PC-9 (cell line): Measurements from ENCODE around the gene MYO18A. TPM values are rescaled to one million over a fixed set of nuclear protein-coding genes. Genes with fewer than 3 reads are reported as not detected.

ENCODE experiments used
- BruUV-seq: library from RNA; stranded (reverse); fragments of 400-500 nt; replicated peaks from 2 replicates; lab custom pipeline; 2021; lab: Mats Ljungman, UMichigan
- CTCF ChIA-PET: fragments of 300-600 bp; sonication (Branson Sonifier 250); formaldehyde crosslinking; loops from one replicate; lab custom pipeline; 2022; ENCODE audit warnings: antibody characterized with exemption; lab: Charles Lee
- POLR2A ChIA-PET: fragments of 300-600 bp; sonication (Branson Sonifier 250); formaldehyde crosslinking; loops from one replicate; lab custom pipeline; 2022; ENCODE audit warnings: antibody characterized with exemption; ENCODE audit not compliant: unreplicated experiment; lab: Charles Lee
- DNase-seq, 2 experiments: peaks; one replicate each; pipeline versions ENCODE4 v3.0.0 to v3.0.0-alpha.2; 2015 to 2022; ENCODE audit warnings: mixed read lengths in 1 of 2
- H2AFZ ChIP-seq: fragments of 200-600 bp; sonication (generic); 2 replicates; pipeline ENCODE4 v1.8.1; 2017; ENCODE audit warnings: antibody characterized with exemption
- H3F3A ChIP-seq: fragments of 200-600 bp; sonication (generic); 2 replicates; pipeline ENCODE4 v1.8.1; 2017; ENCODE audit warnings: antibody characterized with exemption, mild to moderate bottlenecking, low read depth; ENCODE audit not compliant: insufficient read depth
- H3K27ac ChIP-seq: fragments of 200-600 bp; sonication (generic); 2 replicates; pipeline ENCODE4 v1.6.1; 2016; ENCODE audit warnings: mixed run types
- H3K27me3 ChIP-seq: fragments of 200-600 bp; sonication (generic); 2 replicates; pipeline ENCODE4 v1.6.1; 2016; ENCODE audit warnings: low read depth, mixed run types; ENCODE audit not compliant: insufficient read depth
- H3K36me3 ChIP-seq: fragments of 200-600 bp; sonication (generic); 2 replicates; pipeline ENCODE4 v1.6.1; 2016; ENCODE audit warnings: low read depth, mixed run types
- H3K4me1 ChIP-seq: fragments of 200-600 bp; sonication (generic); replicated peaks from 2 replicates; pipeline ENCODE4 v1.6.1; 2016; ENCODE audit warnings: mixed run types; ENCODE audit not compliant: insufficient read depth
- H3K4me2 ChIP-seq: fragments of 200-600 bp; sonication (generic); 2 replicates; pipeline ENCODE4 v1.6.1; 2017; ENCODE audit warnings: mixed run types
- H3K4me3 ChIP-seq: fragments of 200-600 bp; sonication (generic); 2 replicates; pipeline ENCODE4 v1.6.1; 2016; ENCODE audit warnings: mixed run types
- H3K79me2 ChIP-seq: fragments of 200-600 bp; sonication (generic); 2 replicates; pipeline ENCODE4 v1.6.1; 2017; ENCODE audit warnings: low read depth, mixed run types
- H3K9me2 ChIP-seq: fragments of 200-600 bp; sonication (generic); 2 replicates; pipeline ENCODE4 v1.8.1; 2017; ENCODE audit warnings: mild to moderate bottlenecking; ENCODE audit not compliant: insufficient read depth
- H3K9me3 ChIP-seq: fragments of 200-600 bp; sonication (generic); 2 replicates; pipeline ENCODE4 v1.8.1; 2016; ENCODE audit warnings: low read depth; ENCODE audit not compliant: insufficient read depth
- H4K20me1 ChIP-seq: fragments of 200-600 bp; sonication (generic); 2 replicates; pipeline ENCODE4 v1.8.1; 2017; ENCODE audit not compliant: insufficient read depth
- CTCF ChIP-seq: fragments of 200-600 bp; sonication (generic); conservative IDR thresholded peaks from 2 replicates; pipeline ENCODE4 v1.6.1; 2017; ENCODE audit warnings: mixed run types, antibody characterized with exemption, mild to moderate bottlenecking, moderate library complexity
- EZH2 ChIP-seq: fragments of 200-600 bp; sonication (generic); IDR thresholded peaks from 2 replicates; pipeline ENCODE4 v1.8.0; 2017; ENCODE audit warnings: antibody characterized with exemption, low read depth
- intact Hi-C: fragments of 100-400 bp; cut with micrococcal nuclease; formaldehyde crosslinking; loops from one replicate; pipeline ENCODE4 v1.10.0; 2022; ENCODE audit not compliant: unreplicated experiment
- total RNA-seq: library from RNA; stranded (reverse); gene quantifications from 2 replicates; pipeline ENCODE4 v1.2.3, GENCODE V29; 2021

The MYO18A gene
- total RNA-seq, 1 experiment from 2014 or later, result 150 TPM

- Histone ChIP-seq H3K27ac (peak overlapping the region; percentile 91), H4K20me1 (no peaks in the 10 kb centered on the region), H3K4me3 (no peak overlapping the region), H3K4me2 (peak overlapping the region; percentile 82), H3K36me3 (peaks cover 12% of the 10 kb centered on the region; the same call in 1 of the 2 replicates), H3K79me2 (peaks cover 94% of the 10 kb centered on the region), H3K4me1 (peaks cover 83% of the 10 kb centered on the region), H3F3A (peaks cover 87% of the 10 kb centered on the region), H2AFZ (no peak overlapping the region), H3K9me2 (no peaks in the 10 kb centered on the region), H3K9me3 (no peaks in the 10 kb centered on the region), H3K27me3 (no peaks in the 10 kb centered on the region)
- intact Hi-C loops, result loop anchor here (2.0 kb wide), 1 partner anchor 141 kb away; no protein-coding TSS in a partner anchor
- ChIA-PET CTCF (interaction anchor here (0.7 to 3.9 kb wide), 7 partner anchors 14 to 167 kb away, joined by 4 to 29 read pairs (median 7); partner anchors contain the start of gene MYO18A), POLR2A (interaction anchor here (0.7 to 1.0 kb wide), 5 partner anchors 18 to 243 kb away, joined by 3 to 9 read pairs (median 6); partner anchors contain the start of gene MYO18A)
- no TSS peak for BruUV-seq
- DNase-seq, result peak; percentile 80 to 89
- TF ChIP-seq CTCF (no peak), EZH2 (no peak)
Observed at GRCh38 chr17:29150161-29150560, 30.0 kb downstream of the MYO18A start.

DNA sequence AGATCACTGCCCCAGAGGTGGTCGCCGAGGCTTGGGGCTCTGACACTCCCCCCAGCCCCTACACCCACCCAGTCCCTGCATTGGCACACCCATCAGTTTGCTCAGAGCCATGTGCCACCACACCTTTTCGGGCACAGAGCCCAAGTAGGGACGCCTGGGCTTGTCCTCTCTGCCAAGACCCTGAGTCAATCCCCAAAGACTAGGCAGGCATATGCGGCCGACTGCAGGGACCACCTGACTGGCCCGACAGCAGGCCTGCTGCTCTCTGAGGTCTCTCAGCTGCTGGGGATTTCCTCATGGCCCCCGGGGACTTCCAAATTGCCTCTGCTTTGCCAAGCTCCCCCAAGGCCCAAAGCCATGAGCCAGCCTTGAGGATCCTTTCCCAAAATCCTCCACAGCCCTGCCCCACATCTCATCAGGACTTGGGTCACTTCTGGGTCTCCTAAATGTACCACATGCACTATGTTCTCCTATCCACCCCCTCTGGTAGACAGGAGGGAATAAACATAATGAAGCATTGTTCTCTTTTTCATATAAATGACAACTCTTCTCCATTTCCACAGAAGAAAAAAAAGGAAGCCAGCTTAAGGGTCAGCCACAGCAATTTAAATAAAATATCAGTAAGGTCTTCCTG is 30.6 kb downstream of the MYO18A start:
- H3K9me3 ChIP-seq, result no peaks in the 10 kb centered on the region
- no peaks in the 10 kb centered on the region for H3K27me3 ChIP-seq
- no peak overlapping the region for H2AFZ ChIP-seq
- H3K4me3 ChIP-seq, result peak overlapping the region; percentile 41; the same call in 1 of the 2 replicates
- TF ChIP-seq CTCF (no peak), EZH2 (no peak)
- no peaks in the 10 kb centered on the region for H4K20me1 ChIP-seq
- no TSS peak for BruUV-seq
- peaks cover 94% of the 10 kb centered on the region for H3K79me2 ChIP-seq
- peaks cover 87% of the 10 kb centered on the region for H3F3A ChIP-seq
- ChIA-PET CTCF (interaction anchor here (0.6 to 3.9 kb wide), 16 partner anchors 9 to 221 kb away, joined by 3 to 29 read pairs (median 5); partner anchors contain the start of gene MYO18A), POLR2A (interaction anchor here (0.6 to 1.0 kb wide), 6 partner anchors 18 to 399 kb away, joined by 3 to 15 read pairs (median 8); no protein-coding TSS in a partner anchor)
- DNase-seq, result no peak
- peaks cover 77% of the 10 kb centered on the region for H3K4me1 ChIP-seq
- peaks cover 12% of the 10 kb centered on the region; the same call in 1 of the 2 replicates for H3K36me3 ChIP-seq
- intact Hi-C loops, result loop anchor here (1.0 to 2.0 kb wide), 3 partner anchors 70 to 141 kb away; no protein-coding TSS in a partner anchor
- peak overlapping the region; percentile 91 for H3K27ac ChIP-seq
- H3K4me2 ChIP-seq, result peak overlapping the region; percentile 82
- H3K9me2 ChIP-seq, result no peaks in the 10 kb centered on the region

DNA sequence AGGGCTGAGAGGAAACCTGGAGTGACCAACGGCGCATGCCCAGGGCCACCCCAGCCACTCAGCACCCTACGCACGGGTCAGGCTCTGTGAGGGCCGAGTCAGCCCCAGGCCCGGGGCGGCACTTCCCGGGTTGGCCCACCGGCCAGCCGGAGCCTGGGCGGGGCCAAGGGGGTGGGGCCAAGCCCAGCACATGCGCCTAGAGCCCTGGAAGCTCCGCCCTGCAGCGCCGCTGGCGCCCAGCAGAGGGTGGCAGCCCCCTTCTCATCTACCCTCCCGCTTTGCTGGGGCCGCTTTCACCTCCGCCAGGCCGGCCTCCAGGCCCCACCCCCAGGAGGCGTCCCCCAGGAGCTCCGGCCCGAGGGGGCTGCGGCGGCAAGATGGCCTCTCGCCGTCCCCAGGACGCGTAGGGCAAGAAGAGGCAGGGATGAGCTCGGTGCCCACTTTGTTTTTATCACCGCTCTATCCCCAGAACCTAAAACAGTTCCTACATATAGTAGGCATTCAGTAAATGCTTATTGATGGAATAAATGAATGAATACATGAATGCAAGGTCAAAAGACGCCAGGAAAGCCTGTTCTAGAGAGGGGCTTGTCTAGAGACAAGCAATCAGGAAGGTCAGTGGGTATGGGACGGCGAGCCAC is 31.3 kb downstream of the MYO18A start:
- Histone ChIP-seq H3K4me1 (peaks cover 70% of the 10 kb centered on the region), H3K9me2 (no peaks in the 10 kb centered on the region), H3K36me3 (peaks cover 12% of the 10 kb centered on the region; the same call in 1 of the 2 replicates), H3K27ac (peak overlapping the region; percentile 91), H3K4me2 (peak overlapping the region; percentile 82), H2AFZ (no peak overlapping the region), H4K20me1 (peaks cover 4% of the 10 kb centered on the region; the same call in 1 of the 2 replicates), H3K79me2 (peaks cover 94% of the 10 kb centered on the region), H3K27me3 (no peaks in the 10 kb centered on the region), H3F3A (peaks cover 87% of the 10 kb centered on the region), H3K9me3 (no peaks in the 10 kb centered on the region), H3K4me3 (peak overlapping the region; percentile 41; the same call in 1 of the 2 replicates)
- no peak for TF ChIP-seq EZH2
- TF ChIP-seq CTCF, result peak; percentile 90
- no TSS peak for BruUV-seq
- ChIA-PET POLR2A (interaction anchor here (0.6 kb wide), 4 partner anchors 33 to 400 kb away, joined by 3 to 15 read pairs (median 6); no protein-coding TSS in a partner anchor), CTCF (interaction anchor here (0.6 to 3.9 kb wide), 13 partner anchors 9 to 221 kb away, joined by 3 to 29 read pairs (median 5); partner anchors contain the start of gene MYO18A)
- intact Hi-C loops, result loop anchor here (1.0 to 2.0 kb wide), 2 partner anchors 70 to 92 kb away; no protein-coding TSS in a partner anchor
- peak; percentile 72 to 94 for DNase-seq
